ENCODE data around the gene CCDC85B. TPM values are rescaled to one million over a fixed set of nuclear protein-coding genes. Genes with fewer than 3 reads are reported as not detected.

CCDC85B gene
- total and polyA plus RNA-seq, 2 of the 13 experiments (the other 11 are each of a cell fraction or from before 2014, with no cell fraction given) = 8.2 to 19.5 TPM

DNA sequence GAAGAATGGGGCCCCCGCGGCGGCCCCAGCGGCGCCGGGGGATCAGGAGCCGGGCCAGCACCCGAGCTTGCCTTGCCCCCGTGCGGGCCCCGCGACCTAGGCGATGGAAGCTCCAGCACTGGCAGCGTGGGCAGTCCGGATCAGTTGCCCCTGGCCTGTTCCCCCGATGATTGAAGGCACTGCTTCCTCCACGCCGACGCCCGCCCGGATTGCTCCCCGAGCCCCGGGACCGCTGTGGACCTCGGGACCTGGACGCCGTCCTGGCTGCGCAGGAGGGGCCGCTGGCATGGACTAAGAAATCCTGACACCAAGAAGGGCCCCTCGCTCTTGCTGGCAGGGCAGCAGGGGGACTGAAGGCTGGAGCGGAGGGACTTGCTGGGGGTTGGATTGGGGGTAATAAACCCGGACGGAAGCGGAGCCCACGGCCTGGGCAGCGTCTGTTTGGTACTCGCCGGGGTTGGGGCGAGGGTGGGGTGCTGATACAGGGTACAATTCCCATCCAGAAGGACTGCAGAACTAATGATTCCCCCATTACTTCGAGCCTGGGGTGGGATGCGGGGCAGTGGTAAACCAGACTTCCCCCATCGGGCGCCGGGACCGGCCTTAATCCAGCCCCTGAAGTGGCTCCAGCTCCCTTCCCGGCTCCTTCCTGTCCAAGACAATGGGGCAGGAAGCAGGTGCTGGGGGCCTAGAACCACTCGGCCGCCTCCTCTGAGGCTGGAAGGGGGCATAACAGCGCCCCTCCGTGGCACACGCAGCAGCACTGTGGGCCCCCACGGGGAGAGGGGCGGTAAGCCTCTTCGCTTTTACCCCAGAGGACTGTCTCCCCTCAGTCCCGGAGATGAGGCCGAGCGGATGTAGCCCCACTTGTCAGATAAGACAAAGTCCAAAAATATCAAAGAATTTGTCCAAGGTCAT, 1.0 kb downstream of the CCDC85B start (continued):
- TF ChIP-seq ZNF775 (CRISPR knock-in tag; IDR thresholded peaks at IDR 0.05; ENCODE audit: borderline replicate concordance) (no peak), ZNF678 (CRISPR knock-in tag; IDR thresholded peaks at IDR 0.05) (no peak), ATF7 (IDR thresholded peaks at IDR 0.05) (no peak), ATF7 (CRISPR knock-in tag; IDR thresholded peaks at IDR 0.05) (no peak; the same call in 1 of the 2 replicates), HNF4A (CRISPR knock-in tag; IDR thresholded peaks at IDR 0.05) (peak; percentile 82), ZNF776 (CRISPR knock-in tag; IDR thresholded peaks at IDR 0.05) (no peak), STAG1 (CRISPR knock-in tag; IDR thresholded peaks at IDR 0.05) (peak; percentile 39), EED (CRISPR knock-in tag; IDR thresholded peaks at IDR 0.05) (no peak), TAF15 (IDR thresholded peaks at IDR 0.05; ENCODE audit: low read depth, low read length, poor library complexity, severe bottlenecking) (no peak), MAZ (IDR thresholded peaks at IDR 0.05; ENCODE audit: borderline replicate concordance, low read depth, low read length) (peak; percentile 38; the same call in 1 of the 2 replicates), MAZ (CRISPR knock-in tag; IDR thresholded peaks at IDR 0.05; ENCODE audit: low read depth) (peak; percentile 81; the same call in 1 of the 2 replicates), ZNF343 (CRISPR knock-in tag; IDR thresholded peaks at IDR 0.05) (0 out of 2 replicates have a peak, but pooled peaks have one; percentile 3), DMAP1 (CRISPR knock-in tag; IDR thresholded peaks at IDR 0.05) (no peak), TBX3 (IDR thresholded peaks at IDR 0.05; ENCODE audit: borderline replicate concordance) (no peak), HDAC1 (CRISPR knock-in tag; IDR thresholded peaks at IDR 0.05) (peak; percentile 62)
- TF ChIP-seq, protein P1, sequence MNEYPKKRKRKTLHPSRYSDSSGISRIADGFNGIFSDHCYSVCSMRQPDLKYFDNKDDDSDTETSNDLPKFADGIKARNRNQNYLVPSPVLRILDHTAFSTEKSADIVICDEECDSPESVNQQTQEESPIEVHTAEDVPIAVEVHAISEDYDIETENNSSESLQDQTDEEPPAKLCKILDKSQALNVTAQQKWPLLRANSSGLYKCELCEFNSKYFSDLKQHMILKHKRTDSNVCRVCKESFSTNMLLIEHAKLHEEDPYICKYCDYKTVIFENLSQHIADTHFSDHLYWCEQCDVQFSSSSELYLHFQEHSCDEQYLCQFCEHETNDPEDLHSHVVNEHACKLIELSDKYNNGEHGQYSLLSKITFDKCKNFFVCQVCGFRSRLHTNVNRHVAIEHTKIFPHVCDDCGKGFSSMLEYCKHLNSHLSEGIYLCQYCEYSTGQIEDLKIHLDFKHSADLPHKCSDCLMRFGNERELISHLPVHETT (CRISPR knock-in tag; conservative IDR thresholded peaks at IDR 0.05) = no peak
- TF ChIP-seq, protein P2, sequence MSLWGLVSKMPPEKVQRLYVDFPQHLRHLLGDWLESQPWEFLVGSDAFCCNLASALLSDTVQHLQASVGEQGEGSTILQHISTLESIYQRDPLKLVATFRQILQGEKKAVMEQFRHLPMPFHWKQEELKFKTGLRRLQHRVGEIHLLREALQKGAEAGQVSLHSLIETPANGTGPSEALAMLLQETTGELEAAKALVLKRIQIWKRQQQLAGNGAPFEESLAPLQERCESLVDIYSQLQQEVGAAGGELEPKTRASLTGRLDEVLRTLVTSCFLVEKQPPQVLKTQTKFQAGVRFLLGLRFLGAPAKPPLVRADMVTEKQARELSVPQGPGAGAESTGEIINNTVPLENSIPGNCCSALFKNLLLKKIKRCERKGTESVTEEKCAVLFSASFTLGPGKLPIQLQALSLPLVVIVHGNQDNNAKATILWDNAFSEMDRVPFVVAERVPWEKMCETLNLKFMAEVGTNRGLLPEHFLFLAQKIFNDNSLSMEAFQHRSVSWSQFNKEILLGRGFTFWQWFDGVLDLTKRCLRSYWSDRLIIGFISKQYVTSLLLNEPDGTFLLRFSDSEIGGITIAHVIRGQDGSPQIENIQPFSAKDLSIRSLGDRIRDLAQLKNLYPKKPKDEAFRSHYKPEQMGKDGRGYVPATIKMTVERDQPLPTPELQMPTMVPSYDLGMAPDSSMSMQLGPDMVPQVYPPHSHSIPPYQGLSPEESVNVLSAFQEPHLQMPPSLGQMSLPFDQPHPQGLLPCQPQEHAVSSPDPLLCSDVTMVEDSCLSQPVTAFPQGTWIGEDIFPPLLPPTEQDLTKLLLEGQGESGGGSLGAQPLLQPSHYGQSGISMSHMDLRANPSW (CRISPR knock-in tag; IDR thresholded peaks at IDR 0.05; ENCODE audit: borderline replicate concordance) = no peak
- TF ChIP-seq, protein P3, sequence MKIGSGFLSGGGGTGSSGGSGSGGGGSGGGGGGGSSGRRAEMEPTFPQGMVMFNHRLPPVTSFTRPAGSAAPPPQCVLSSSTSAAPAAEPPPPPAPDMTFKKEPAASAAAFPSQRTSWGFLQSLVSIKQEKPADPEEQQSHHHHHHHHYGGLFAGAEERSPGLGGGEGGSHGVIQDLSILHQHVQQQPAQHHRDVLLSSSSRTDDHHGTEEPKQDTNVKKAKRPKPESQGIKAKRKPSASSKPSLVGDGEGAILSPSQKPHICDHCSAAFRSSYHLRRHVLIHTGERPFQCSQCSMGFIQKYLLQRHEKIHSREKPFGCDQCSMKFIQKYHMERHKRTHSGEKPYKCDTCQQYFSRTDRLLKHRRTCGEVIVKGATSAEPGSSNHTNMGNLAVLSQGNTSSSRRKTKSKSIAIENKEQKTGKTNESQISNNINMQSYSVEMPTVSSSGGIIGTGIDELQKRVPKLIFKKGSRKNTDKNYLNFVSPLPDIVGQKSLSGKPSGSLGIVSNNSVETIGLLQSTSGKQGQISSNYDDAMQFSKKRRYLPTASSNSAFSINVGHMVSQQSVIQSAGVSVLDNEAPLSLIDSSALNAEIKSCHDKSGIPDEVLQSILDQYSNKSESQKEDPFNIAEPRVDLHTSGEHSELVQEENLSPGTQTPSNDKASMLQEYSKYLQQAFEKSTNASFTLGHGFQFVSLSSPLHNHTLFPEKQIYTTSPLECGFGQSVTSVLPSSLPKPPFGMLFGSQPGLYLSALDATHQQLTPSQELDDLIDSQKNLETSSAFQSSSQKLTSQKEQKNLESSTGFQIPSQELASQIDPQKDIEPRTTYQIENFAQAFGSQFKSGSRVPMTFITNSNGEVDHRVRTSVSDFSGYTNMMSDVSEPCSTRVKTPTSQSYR (CRISPR knock-in tag; IDR thresholded peaks at IDR 0.05; ENCODE audit: borderline replicate concordance) = no peak
- TF ChIP-seq, protein P4, sequence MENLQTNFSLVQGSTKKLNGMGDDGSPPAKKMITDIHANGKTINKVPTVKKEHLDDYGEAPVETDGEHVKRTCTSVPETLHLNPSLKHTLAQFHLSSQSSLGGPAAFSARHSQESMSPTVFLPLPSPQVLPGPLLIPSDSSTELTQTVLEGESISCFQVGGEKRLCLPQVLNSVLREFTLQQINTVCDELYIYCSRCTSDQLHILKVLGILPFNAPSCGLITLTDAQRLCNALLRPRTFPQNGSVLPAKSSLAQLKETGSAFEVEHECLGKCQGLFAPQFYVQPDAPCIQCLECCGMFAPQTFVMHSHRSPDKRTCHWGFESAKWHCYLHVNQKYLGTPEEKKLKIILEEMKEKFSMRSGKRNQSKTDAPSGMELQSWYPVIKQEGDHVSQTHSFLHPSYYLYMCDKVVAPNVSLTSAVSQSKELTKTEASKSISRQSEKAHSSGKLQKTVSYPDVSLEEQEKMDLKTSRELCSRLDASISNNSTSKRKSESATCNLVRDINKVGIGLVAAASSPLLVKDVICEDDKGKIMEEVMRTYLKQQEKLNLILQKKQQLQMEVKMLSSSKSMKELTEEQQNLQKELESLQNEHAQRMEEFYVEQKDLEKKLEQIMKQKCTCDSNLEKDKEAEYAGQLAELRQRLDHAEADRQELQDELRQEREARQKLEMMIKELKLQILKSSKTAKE (CRISPR knock-in tag; IDR thresholded peaks at IDR 0.05; ENCODE audit: borderline replicate concordance) = 0 out of 2 replicates have a peak, but pooled peaks have one; percentile 35

All from HepG2 (cell line).